GM12878 (cell line): ENCODE results near the gene ASCC1. TPM values are rescaled to one million over a fixed set of nuclear protein-coding genes. Genes with fewer than 3 reads are reported as not detected.

ENCODE experiments used
- CTCF ChIP-seq, 3 experiments: IDR thresholded peaks in 2 of 3; conservative IDR thresholded peaks in 1 of 3; 2 replicates each; pipeline ENCODE4 v1.5.1; 2011; ENCODE audit warnings: low read depth in 3 of 3, low read length in 3 of 3, mild to moderate bottlenecking in 3 of 3, control low read depth in 2 of 3, moderate library complexity in 2 of 3, inconsistent platforms in 1 of 3, mixed read lengths in 1 of 3; ENCODE audit not compliant: control insufficient read depth in 2 of 3, insufficient read depth in 1 of 3; ENCODE audit errors: extremely low read depth in 1 of 3
- CUX1 ChIP-seq: IDR thresholded peaks from 2 replicates; pipeline ENCODE4 v1.6.1; 2012; ENCODE audit warnings: improper control_type of control experiment, low read depth, low read length; ENCODE audit not compliant: insufficient replicate concordance
- ETV6 ChIP-seq, 2 experiments: fragments of 450-650 bp in 1 of 2; IDR thresholded peaks in 1 of 2; conservative IDR thresholded peaks in 1 of 2; 2 replicates each; pipeline ENCODE4 v1.6.1; 2014; ENCODE audit warnings: antibody characterized with exemption in 1 of 2, borderline replicate concordance in 1 of 2, low read depth in 1 of 2, mild to moderate bottlenecking in 1 of 2, moderate library complexity in 1 of 2
- NFIC ChIP-seq: IDR thresholded peaks from 2 replicates; pipeline ENCODE4 v1.6.1; 2012; ENCODE audit warnings: low read depth, mild to moderate bottlenecking, inconsistent platforms, low read length, moderate library complexity
- RAD21 ChIP-seq: IDR thresholded peaks from 2 replicates; pipeline ENCODE4 v1.6.1; 2011; ENCODE audit warnings: mild to moderate bottlenecking, low read depth, low read length, moderate library complexity; ENCODE audit not compliant: insufficient read depth
- ZNF687 ChIP-seq: fragments of 450-650 bp; IDR thresholded peaks from 2 replicates; pipeline ENCODE4 v1.6.1; 2017; ENCODE audit warnings: mild to moderate bottlenecking, moderate library complexity
- polyA plus RNA-seq, 11 experiments: library from polyadenylated mRNA; depleted of rRNA in 4 of 11; unstranded in 6 of 11; stranded (reverse) in 5 of 11; fragments of >200 nt; fragmentation: Nextera tagmentation in 4 of 11; fragmentation: Illumina TruSeq in 1 of 11; extraction: Ambion mirVana in 4 of 11; extraction: Trizol in 1 of 11; gene quantifications; 1 replicate in 1 of 11; 2 replicates in 10 of 11; pipeline versions ENCODE4 v1.2.1 to v1.2.3, GENCODE V29; 2011 to 2016; ENCODE audit warnings: inconsistent platforms in 2 of 11, missing spikeins in 2 of 11, low read depth in 1 of 11
- total RNA-seq, 4 experiments: library from RNA; depleted of rRNA in 3 of 4; stranded (reverse); fragments of >200 nt in 3 of 4; fragmentation: Illumina TruSeq in 1 of 4; extraction: Trizol in 1 of 4; gene quantifications; 2 replicates each; pipeline versions ENCODE4 v1.2.1 to v1.2.3, GENCODE V29; 2013 to 2021

ASCC1 gene
- total and polyA plus RNA-seq, 10 of the 15 experiments (the other 5 are each of a cell fraction or from before 2014, with no cell fraction given): 23.3 to 80.6 (median 42.8) TPM

- TF ChIP-seq CUX1: no peak
- TF ChIP-seq CTCF (IDR thresholded peaks at IDR 0.05 in 2 of 3, conservative IDR thresholded peaks at IDR 0.05 in 1 of 3; ENCODE audit: control insufficient read depth in 2 of 3, extremely low read depth in 1 of 3, insufficient read depth in 1 of 3, low read depth in 3 of 3, low read length in 3 of 3): no peak
- TF ChIP-seq NFIC: no peak
- no peak for TF ChIP-seq RAD21
- no peak for TF ChIP-seq ETV6 (conservative IDR thresholded peaks at IDR 0.05 in 1 of 2, IDR thresholded peaks at IDR 0.05 in 1 of 2; ENCODE audit: borderline replicate concordance in 1 of 2, low read depth in 1 of 2)
- TF ChIP-seq ZNF687: no peak
These were observed 29.7 kb downstream of the ASCC1 start (continued) for GRCh38 chr10:72186258-72186981.
